ENCODE data around the gene GAD1.

The GAD1 gene

DNA sequence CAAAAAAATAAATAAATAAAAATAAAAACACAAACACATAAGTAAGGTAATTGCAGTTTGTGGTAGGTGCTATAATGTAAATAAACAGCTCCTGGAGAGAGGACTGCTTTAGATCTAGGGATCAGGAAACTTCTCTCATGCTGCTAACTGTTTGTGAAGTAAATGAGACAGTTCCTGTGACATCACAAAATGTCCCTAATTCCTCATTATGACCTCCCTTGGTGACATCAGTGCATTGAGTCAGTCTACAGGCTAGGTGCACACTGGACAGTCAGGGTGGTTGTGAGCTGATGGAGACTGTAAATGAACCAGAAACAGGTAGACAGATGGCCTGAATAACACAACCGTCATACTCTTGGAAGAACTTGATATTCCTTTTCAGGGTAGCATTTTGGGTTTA lies 33.1 kb upstream of the GAD1 start:
- no peak overlapping the region for H3K27ac ChIP-seq (ENCODE audit: low read depth, low read length)
- H3K36me3 ChIP-seq (ENCODE audit: control insufficient read depth in 5 of 5, insufficient read depth in 5 of 5, low read length in 5 of 5) = peaks cover 0 to 2% (median 0%) of the 10 kb centered on the region in 5 donors
- no peak overlapping the region for H3K9ac ChIP-seq (ENCODE audit: low read length in 5 of 5)
- H3K27me3 ChIP-seq (ENCODE audit: control insufficient read depth in 5 of 5, insufficient read depth in 4 of 5, low read length in 5 of 5) = no peaks in the 10 kb centered on the region
- no peaks in the 10 kb centered on the region for H3K9me3 ChIP-seq (ENCODE audit: control insufficient read depth in 5 of 5, low read length in 5 of 5)
- H3K4me3 ChIP-seq (ENCODE audit: low read depth in 1 of 5, low read length in 5 of 5) = no peak overlapping the region
- no peaks in the 10 kb centered on the region for H3K4me1 ChIP-seq (ENCODE audit: control insufficient read depth in 5 of 5, insufficient read depth in 5 of 5, low read length in 5 of 5)

DNA sequence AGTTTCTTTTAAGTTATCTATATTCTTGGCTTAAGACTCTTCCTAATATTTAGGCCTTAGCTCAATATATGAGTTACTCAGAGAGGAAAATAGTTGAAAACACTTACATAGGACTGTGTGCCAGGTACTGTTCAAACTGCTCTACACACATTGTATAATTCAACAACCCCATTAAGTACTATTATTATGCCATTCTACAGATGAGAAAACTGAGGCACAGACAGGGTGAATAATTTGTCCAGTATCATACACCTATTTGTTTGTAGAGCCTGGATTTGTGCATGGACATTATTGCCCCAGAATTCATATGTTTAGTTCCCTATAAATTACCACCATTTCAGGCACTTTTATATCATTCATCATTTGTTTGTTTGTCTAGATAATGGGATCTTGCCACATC lies 17.7 kb upstream of the GAD1 start:
- Histone ChIP-seq H3K4me1 (ENCODE audit: control insufficient read depth in 5 of 5, insufficient read depth in 5 of 5, low read length in 5 of 5) (no peaks in the 10 kb centered on the region), H3K4me3 (ENCODE audit: low read depth in 1 of 5, low read length in 5 of 5) (no peak overlapping the region), H3K36me3 (ENCODE audit: control insufficient read depth in 5 of 5, insufficient read depth in 5 of 5, low read length in 5 of 5) (no peaks in the 10 kb centered on the region), H3K27ac (ENCODE audit: low read depth, low read length) (no peak overlapping the region), H3K9ac (ENCODE audit: low read length in 5 of 5) (no peak overlapping the region), H3K9me3 (ENCODE audit: control insufficient read depth in 5 of 5, low read length in 5 of 5) (no peaks in the 10 kb centered on the region), H3K27me3 (ENCODE audit: control insufficient read depth in 5 of 5, insufficient read depth in 4 of 5, low read length in 5 of 5) (peaks cover 0 to 3% (median 0%) of the 10 kb centered on the region in 5 donors)

DNA sequence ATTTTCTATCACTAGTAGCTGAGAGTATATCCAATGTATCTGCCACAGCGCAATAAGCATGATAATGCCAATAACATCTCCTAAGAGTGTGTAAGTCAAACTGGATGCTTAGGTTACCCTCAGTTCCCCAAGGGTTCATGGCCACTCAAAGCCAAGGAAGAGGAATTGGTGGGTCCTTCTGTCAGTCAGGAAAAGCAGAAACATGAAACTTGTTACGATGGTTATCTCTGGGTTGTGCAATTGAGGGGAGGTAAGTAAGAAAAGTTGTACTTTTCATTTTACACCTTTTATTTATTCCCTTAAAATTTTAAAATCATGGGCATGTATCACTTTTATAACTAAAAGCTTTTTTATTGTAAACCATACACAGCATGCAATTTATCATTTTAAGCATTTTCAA lies 10.1 kb upstream of the GAD1 start:
- Histone ChIP-seq H3K36me3 (ENCODE audit: control insufficient read depth in 5 of 5, insufficient read depth in 5 of 5, low read length in 5 of 5) (no peaks in the 10 kb centered on the region), H3K9ac (ENCODE audit: low read length in 5 of 5) (no peak overlapping the region), H3K27me3 (ENCODE audit: control insufficient read depth in 5 of 5, insufficient read depth in 4 of 5, low read length in 5 of 5) (peaks cover 0 to 5% (median 0%) of the 10 kb centered on the region in 5 donors), H3K27ac (ENCODE audit: low read depth, low read length) (no peak overlapping the region), H3K9me3 (ENCODE audit: control insufficient read depth in 5 of 5, low read length in 5 of 5) (no peaks in the 10 kb centered on the region), H3K4me3 (ENCODE audit: low read depth in 1 of 5, low read length in 5 of 5) (no peak overlapping the region), H3K4me1 (ENCODE audit: control insufficient read depth in 5 of 5, insufficient read depth in 5 of 5, low read length in 5 of 5) (no peaks in the 10 kb centered on the region)

DNA sequence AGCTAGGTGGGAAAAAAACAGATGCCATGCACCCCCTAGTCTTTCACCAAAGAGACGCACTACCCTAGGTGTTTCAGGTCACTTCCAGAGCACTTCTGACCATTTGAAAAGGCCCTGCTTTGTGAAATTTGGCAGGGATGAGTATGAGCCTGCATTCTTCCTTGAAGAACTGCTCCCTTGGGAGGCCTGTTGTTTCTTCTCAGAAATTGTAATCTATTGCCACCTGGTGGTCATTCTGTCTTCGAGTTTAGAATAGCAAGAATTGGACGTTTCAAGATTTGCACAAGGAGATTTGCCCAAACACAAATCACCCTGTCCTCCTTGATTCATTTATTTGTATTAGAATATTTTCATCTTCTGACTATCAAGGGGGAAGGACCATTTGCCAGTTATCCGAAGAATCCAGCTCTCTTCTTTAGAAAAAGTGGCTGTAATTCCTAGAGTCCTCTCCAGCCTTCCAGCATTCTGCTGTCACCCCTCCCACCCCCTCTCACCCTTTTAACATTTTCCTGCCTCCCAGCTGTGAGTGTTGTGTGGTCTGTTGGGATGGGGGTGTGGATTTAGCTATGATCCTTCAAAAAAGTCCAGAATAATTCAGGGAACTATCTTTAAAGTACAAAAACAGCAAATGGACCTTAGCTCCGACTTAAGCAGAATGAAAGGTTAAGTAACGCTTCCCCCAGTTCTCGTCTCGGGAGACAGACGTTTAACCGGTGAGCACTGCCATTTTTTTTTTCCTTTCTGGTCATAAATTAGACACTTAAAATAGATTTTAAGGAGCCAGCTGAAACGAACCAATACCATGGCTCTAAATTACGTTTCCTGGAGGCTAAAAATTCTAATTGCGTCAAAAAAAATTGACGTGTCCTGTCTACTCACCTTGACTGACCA lies 3.7 kb upstream of the GAD1 start:
- no peaks in the 10 kb centered on the region for H3K9me3 ChIP-seq (ENCODE audit: control insufficient read depth in 5 of 5, low read length in 5 of 5)
- H3K4me1 ChIP-seq (ENCODE audit: control insufficient read depth in 5 of 5, insufficient read depth in 5 of 5, low read length in 5 of 5) = peaks cover 1 to 35% (median 27%) of the 10 kb centered on the region in 5 donors
- H3K4me3 ChIP-seq (ENCODE audit: low read depth in 1 of 5, low read length in 5 of 5) = no peak overlapping the region
- no peak overlapping the region for H3K9ac ChIP-seq (ENCODE audit: low read length in 5 of 5)
- H3K27me3 ChIP-seq (ENCODE audit: control insufficient read depth in 5 of 5, insufficient read depth in 4 of 5, low read length in 5 of 5) = peaks cover 22 to 55% (median 41%) of the 10 kb centered on the region in 5 donors
- no peaks in the 10 kb centered on the region for H3K36me3 ChIP-seq (ENCODE audit: control insufficient read depth in 5 of 5, insufficient read depth in 5 of 5, low read length in 5 of 5)
- H3K27ac ChIP-seq (ENCODE audit: low read depth, low read length) = no peak overlapping the region

DNA sequence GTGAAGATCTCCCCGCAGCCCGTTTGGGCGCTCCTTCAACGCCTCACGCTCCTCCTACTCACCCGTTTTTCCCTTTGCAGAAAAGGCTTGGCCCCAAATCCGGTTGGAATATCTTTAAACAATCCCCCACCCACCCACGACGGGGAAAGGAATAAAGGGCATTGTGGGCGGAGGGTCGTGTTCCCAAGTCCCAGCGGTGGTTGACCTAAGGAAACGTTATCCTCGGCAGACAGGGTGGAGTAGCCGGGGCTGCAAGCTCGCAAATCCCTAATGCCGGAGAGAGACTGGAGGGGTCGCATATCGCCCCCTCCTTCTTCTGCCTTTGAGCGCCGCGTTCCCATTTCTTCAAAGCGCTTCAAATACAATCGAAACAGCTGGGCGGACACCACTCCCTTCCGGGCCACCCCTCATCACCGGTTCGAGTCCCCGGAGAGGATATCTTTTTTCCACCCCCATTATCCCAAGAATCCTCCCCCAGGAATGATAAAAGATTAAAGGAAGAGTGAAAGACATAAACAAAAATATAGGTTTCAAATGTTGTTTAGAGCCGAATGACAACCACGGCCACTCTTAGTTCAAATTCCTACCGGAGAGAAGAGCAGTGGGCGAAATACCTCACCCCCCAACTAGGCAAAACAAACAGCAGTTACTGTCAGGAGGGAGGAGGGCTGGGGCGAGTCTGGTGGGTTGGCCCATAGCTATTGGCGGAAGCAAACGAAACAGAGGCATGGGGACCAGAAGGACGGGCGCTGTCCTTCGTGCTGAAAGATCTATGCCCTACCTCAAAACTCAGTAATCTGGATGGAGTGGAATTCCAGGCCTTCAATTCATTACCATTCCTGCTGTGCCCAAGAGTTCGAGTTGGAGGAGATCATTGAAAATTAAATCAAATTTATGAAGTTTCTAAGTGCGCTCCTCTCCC lies 2.8 kb upstream of the GAD1 start:
- peaks cover 30 to 64% (median 49%) of the 10 kb centered on the region in 5 donors for H3K27me3 ChIP-seq (ENCODE audit: control insufficient read depth in 5 of 5, insufficient read depth in 4 of 5, low read length in 5 of 5)

DNA sequence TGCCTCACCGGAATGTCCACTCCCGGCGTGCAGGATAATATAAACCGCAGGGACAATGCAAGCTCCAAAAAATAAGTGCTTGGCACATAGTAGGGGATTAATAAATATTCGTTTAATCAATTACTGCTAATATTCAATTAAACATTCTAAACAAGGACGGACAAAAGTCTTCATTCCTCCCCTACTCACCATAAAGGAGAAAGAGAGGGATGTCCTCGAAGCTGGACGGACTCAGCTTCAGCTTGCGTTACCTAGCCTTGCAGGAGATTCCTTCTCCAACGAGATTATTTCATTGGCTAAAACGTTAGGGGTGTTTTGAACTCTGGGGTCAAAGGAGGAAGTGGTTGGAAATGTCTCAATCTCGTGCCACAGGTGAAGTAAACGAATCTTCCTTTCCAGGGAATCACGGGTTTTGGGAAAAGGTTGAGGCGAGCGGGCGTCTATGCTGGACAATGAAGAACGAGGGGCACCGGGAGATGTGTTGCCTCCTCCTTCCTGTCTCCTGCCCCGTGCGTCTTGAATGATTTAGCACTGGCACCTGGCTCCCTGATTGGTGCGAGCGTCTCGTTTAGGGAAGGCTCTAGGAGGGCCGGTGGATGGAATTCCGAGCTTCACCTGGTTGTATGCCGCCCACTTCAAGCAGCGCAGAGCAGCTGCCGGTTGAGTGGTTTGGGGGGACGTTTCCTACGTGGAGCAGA lies 2.0 kb upstream of the GAD1 start:
- H3K36me3 ChIP-seq (ENCODE audit: control insufficient read depth in 5 of 5, insufficient read depth in 5 of 5, low read length in 5 of 5) = no peaks in the 10 kb centered on the region
- peaks cover 35 to 67% (median 57%) of the 10 kb centered on the region in 5 donors for H3K27me3 ChIP-seq (ENCODE audit: control insufficient read depth in 5 of 5, insufficient read depth in 4 of 5, low read length in 5 of 5)
- no peak overlapping the region for H3K4me3 ChIP-seq (ENCODE audit: low read depth in 1 of 5, low read length in 5 of 5)
- no peaks in the 10 kb centered on the region for H3K9me3 ChIP-seq (ENCODE audit: control insufficient read depth in 5 of 5, low read length in 5 of 5)
- no peak overlapping the region for H3K9ac ChIP-seq (ENCODE audit: low read length in 5 of 5)
- no peak overlapping the region for H3K27ac ChIP-seq (ENCODE audit: low read depth, low read length)
- peaks cover 1 to 45% (median 37%) of the 10 kb centered on the region in 5 donors for H3K4me1 ChIP-seq (ENCODE audit: control insufficient read depth in 5 of 5, insufficient read depth in 5 of 5, low read length in 5 of 5)

More for the DNA sequence above, 2.8 kb upstream of the GAD1 start:
- H3K4me3 ChIP-seq (ENCODE audit: low read depth in 1 of 5, low read length in 5 of 5) = no peak overlapping the region
- peaks cover 1 to 43% (median 35%) of the 10 kb centered on the region in 5 donors for H3K4me1 ChIP-seq (ENCODE audit: control insufficient read depth in 5 of 5, insufficient read depth in 5 of 5, low read length in 5 of 5)
- no peak overlapping the region for H3K27ac ChIP-seq (ENCODE audit: low read depth, low read length)
- no peaks in the 10 kb centered on the region for H3K36me3 ChIP-seq (ENCODE audit: control insufficient read depth in 5 of 5, insufficient read depth in 5 of 5, low read length in 5 of 5)
- H3K9ac ChIP-seq (ENCODE audit: low read length in 5 of 5) = no peak overlapping the region
- no peaks in the 10 kb centered on the region for H3K9me3 ChIP-seq (ENCODE audit: control insufficient read depth in 5 of 5, low read length in 5 of 5)

DNA sequence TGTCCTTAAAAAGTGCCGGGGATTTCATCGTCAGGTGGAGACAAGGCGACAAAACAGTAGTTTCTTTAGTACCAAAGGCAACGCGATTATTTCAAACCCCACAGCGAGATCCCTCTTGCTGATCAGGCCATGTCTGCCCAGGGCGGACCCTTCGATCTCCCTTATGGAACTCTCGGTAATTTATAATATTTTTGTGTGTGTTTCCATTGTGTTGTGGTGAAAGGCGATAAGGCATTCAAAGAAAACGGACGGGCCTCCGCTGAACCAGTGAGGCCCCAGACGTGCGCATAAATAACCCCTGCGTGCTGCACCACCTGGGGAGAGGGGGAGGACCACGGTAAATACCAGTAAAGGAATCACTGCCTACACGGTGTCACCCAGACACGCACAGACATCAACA lies 1.4 kb upstream of the GAD1 start:
- H3K9me3 ChIP-seq (ENCODE audit: control insufficient read depth in 5 of 5, low read length in 5 of 5) = no peaks in the 10 kb centered on the region
- peaks cover 1 to 51% (median 42%) of the 10 kb centered on the region in 5 donors for H3K4me1 ChIP-seq (ENCODE audit: control insufficient read depth in 5 of 5, insufficient read depth in 5 of 5, low read length in 5 of 5)
- peaks cover 38 to 73% (median 62%) of the 10 kb centered on the region in 5 donors for H3K27me3 ChIP-seq (ENCODE audit: control insufficient read depth in 5 of 5, insufficient read depth in 4 of 5, low read length in 5 of 5)
- no peak overlapping the region for H3K27ac ChIP-seq (ENCODE audit: low read depth, low read length)
- peak overlapping the region in 1 of 5 donors; percentile 15 for H3K9ac ChIP-seq (ENCODE audit: low read length in 5 of 5)
- peak overlapping the region in 3 of 5 donors; percentile 47 to 65 (median 52) for H3K4me3 ChIP-seq (ENCODE audit: low read depth in 1 of 5, low read length in 5 of 5)
- no peaks in the 10 kb centered on the region for H3K36me3 ChIP-seq (ENCODE audit: control insufficient read depth in 5 of 5, insufficient read depth in 5 of 5, low read length in 5 of 5)

DNA sequence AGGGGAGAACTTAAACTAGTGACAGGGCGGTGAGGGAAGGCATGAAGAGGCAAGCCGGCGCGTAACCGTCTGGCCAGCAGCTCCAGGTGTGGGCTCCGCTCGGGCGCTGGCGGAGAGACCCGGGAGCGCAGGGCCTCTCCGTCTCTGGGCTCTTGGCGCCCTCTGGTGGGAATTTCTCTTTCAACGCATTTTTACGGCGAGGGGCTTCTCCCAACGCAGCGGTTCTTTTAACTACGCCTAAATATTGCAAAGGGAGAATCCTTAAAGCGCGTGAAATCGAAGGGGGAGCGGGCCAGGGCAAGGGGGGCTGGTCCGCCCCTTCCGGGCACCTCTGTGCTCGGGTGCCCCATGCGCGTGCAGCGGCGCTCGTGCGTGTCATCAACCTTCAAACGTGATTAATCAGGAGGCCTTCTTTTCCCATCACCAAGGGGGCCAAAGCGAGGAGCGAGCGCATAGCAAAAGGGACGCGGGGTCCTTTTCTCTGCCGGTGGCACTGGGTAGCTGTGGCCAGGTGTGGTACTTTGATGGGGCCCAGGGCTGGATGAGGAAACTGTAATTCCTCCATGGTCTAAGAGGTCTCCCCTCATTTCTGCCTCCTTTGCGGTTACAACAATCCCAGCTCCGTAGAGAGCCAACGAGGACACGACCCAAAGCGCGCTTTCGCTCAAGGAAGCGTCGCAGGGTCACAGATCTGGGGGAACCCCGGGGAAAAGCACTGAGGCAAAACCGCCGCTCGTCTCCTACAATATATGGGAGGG lies 762 bp upstream of the GAD1 start:
- Histone ChIP-seq H3K27ac (ENCODE audit: low read depth, low read length) (no peak overlapping the region), H3K4me3 (ENCODE audit: low read depth in 1 of 5, low read length in 5 of 5) (peak overlapping the region; percentile 42 to 65 (median 50)), H3K9me3 (ENCODE audit: control insufficient read depth in 5 of 5, low read length in 5 of 5) (no peaks in the 10 kb centered on the region), H3K27me3 (ENCODE audit: control insufficient read depth in 5 of 5, insufficient read depth in 4 of 5, low read length in 5 of 5) (peaks cover 44 to 80% (median 68%) of the 10 kb centered on the region in 5 donors), H3K36me3 (ENCODE audit: control insufficient read depth in 5 of 5, insufficient read depth in 5 of 5, low read length in 5 of 5) (no peaks in the 10 kb centered on the region), H3K9ac (ENCODE audit: low read length in 5 of 5) (peak overlapping the region in 1 of 5 donors; percentile 15), H3K4me1 (ENCODE audit: control insufficient read depth in 5 of 5, insufficient read depth in 5 of 5, low read length in 5 of 5) (peaks cover 1 to 57% (median 49%) of the 10 kb centered on the region in 5 donors)

Measured in subcutaneous abdominal adipose tissue (tissue), 5 donors.